ENCODE measurements around the gene CCDC81. TPM values are rescaled to one million over a fixed set of nuclear protein-coding genes. Genes with fewer than 3 reads are reported as not detected.
"Not testable (repeated sequence)": the region's sequence is repeated elsewhere in the genome, so short reads cannot be mapped to it uniquely, and the experiment has no call there.

The CCDC81 gene
- total RNA-seq, 2 donors from 2014 or later = 6.2 to 9.8 TPM

- no peak for DNase-seq (ENCODE audit: low spot score)
- intact Hi-C loops (cut with DNase I) = no loop called here
Measured at GRCh38 chr11:86383041-86383955, 8.6 kb downstream of the CCDC81 start.

- DNase-seq (ENCODE audit: low spot score) = no peak
- intact Hi-C loops (cut with DNase I) = no loop called here
Measured at GRCh38 chr11:86386283-86386682, 11.6 kb downstream of the CCDC81 start.

GRCh38 chr11:86386746-86387145 is 12.1 kb downstream of the CCDC81 start:
- no peak for DNase-seq (ENCODE audit: low spot score)
- intact Hi-C loops (cut with DNase I) = no loop called here

- no peak for DNase-seq (ENCODE audit: low spot score)
- intact Hi-C loops (cut with DNase I) = no loop called here
Measured at GRCh38 chr11:86388198-86388597, 13.5 kb downstream of the CCDC81 start.

GRCh38 chr11:86390487-86390886 is 15.8 kb downstream of the CCDC81 start:
- intact Hi-C loops (cut with DNase I) = no loop called here
- DNase-seq (ENCODE audit: low spot score) = no peak

- intact Hi-C loops (cut with DNase I) = no loop called here
- DNase-seq (ENCODE audit: low spot score) = no peak
Measured at GRCh38 chr11:86395061-86395551, 20.4 kb downstream of the CCDC81 start.

GRCh38 chr11:86396396-86396795 is 21.7 kb downstream of the CCDC81 start:
- intact Hi-C loops (cut with DNase I) = no loop called here
- no peak for DNase-seq (ENCODE audit: low spot score)

GRCh38 chr11:86397351-86397750 is 22.7 kb downstream of the CCDC81 start:
- intact Hi-C loops (cut with DNase I) = no loop called here
- DNase-seq (ENCODE audit: low spot score) = no peak

GRCh38 chr11:86398106-86398505 is 23.4 kb downstream of the CCDC81 start:
- DNase-seq (ENCODE audit: low spot score) = no peak
- intact Hi-C loops (cut with DNase I) = no loop called here

GRCh38 chr11:86403458-86403857 is 28.8 kb downstream of the CCDC81 start:
- intact Hi-C loops (cut with DNase I) = no loop called here
- no peak for DNase-seq (ENCODE audit: low spot score)

- intact Hi-C loops (cut with DNase I) = no loop called here
- no peak for DNase-seq (ENCODE audit: low spot score)
Measured at GRCh38 chr11:86408845-86409244, 34.2 kb downstream of the CCDC81 start.

GRCh38 chr11:86414032-86414431 is 39.3 kb downstream of the CCDC81 start:
- intact Hi-C loops (cut with DNase I) = no loop called here
- DNase-seq (ENCODE audit: low spot score) = no peak

GRCh38 chr11:86415026-86415425 is 40.3 kb downstream of the CCDC81 start:
- no peak for DNase-seq (ENCODE audit: low spot score)
- intact Hi-C loops (cut with DNase I) = no loop called here

- intact Hi-C loops (cut with DNase I) = no loop called here
- no peak for DNase-seq (ENCODE audit: low spot score)
Measured at GRCh38 chr11:86416494-86416893, 41.8 kb downstream of the CCDC81 start.

- intact Hi-C loops (cut with DNase I); DNase-seq (ENCODE audit: low spot score): not testable (repeated sequence)
Measured at GRCh38 chr11:86416951-86417350, 42.3 kb downstream of the CCDC81 start.

GRCh38 chr11:86418106-86418505 is 43.4 kb downstream of the CCDC81 start:
- intact Hi-C loops (cut with DNase I) = no loop called here
- no peak for DNase-seq (ENCODE audit: low spot score)

GRCh38 chr11:86418513-86418912 is 43.8 kb downstream of the CCDC81 start:
- DNase-seq (ENCODE audit: low spot score) = no peak

GRCh38 chr11:86418917-86419316 is 44.2 kb downstream of the CCDC81 start:
- intact Hi-C loops (cut with DNase I) = no loop called here
- DNase-seq (ENCODE audit: low spot score) = no peak

More at GRCh38 chr11:86418513-86418912, 43.8 kb downstream of the CCDC81 start:
- intact Hi-C loops (cut with DNase I) = no loop called here

GRCh38 chr11:86421946-86422345 is 47.3 kb downstream of the CCDC81 start:
- intact Hi-C loops (cut with DNase I) = no loop called here
- no peak for DNase-seq (ENCODE audit: low spot score)

- intact Hi-C loops (cut with DNase I) = no loop called here
- DNase-seq (ENCODE audit: low spot score) = no peak
Measured at GRCh38 chr11:86422371-86422770, 47.7 kb downstream of the CCDC81 start.

- DNase-seq (ENCODE audit: low spot score); intact Hi-C loops (cut with DNase I): not testable (repeated sequence)
Measured at GRCh38 chr11:86423488-86423887, 48.8 kb downstream of the CCDC81 start.
